H1 (cell line): ENCODE measurements around the gene DCTN3. TPM values are rescaled to one million over a fixed set of nuclear protein-coding genes. Genes with fewer than 3 reads are reported as not detected.

Experiments
- CTCF ChIA-PET: fragments of 300-600 bp; sonication (Branson Sonifier 250); formaldehyde crosslinking; loops from one replicate; lab custom pipeline; 2021; ENCODE audit not compliant: partially characterized antibody; lab: Charles Lee
- POLR2A ChIA-PET: fragments of 300-600 bp; sonication (Branson Sonifier 250); formaldehyde crosslinking; loops from one replicate; lab custom pipeline; 2021; ENCODE audit warnings: inconsistent platforms; ENCODE audit not compliant: partially characterized antibody; lab: Charles Lee
- DNase-seq, 2 experiments: peaks; one replicate each; pipeline versions ENCODE4 v3.0.0 to v3.0.0-alpha.2; 2010 to 2022; ENCODE audit warnings: low spot score in 2 of 2, low read depth in 1 of 2, mixed read lengths in 1 of 2
- FAIRE-seq: peaks from 2 replicates; lab custom pipeline; 2011; peaks lifted over from hg19 to GRCh38; lab: Jason Lieb, UNC
- H2AFZ ChIP-seq: 2 replicates; pipeline ENCODE4 v1.8.1; 2012; ENCODE audit warnings: low read length, inconsistent platforms
- H2AK5ac ChIP-seq: 2 replicates; pipeline ENCODE4 v1.6.1; 2013; ENCODE audit warnings: low read depth, low read length
- H2BK120ac ChIP-seq: replicated peaks from 2 replicates; pipeline ENCODE3; 2013; ENCODE audit warnings: low read depth, low read length, inconsistent platforms
- H2BK12ac ChIP-seq: 2 replicates; pipeline ENCODE4 v1.6.1; 2013; ENCODE audit warnings: low read depth, low read length
- H2BK15ac ChIP-seq: 2 replicates; pipeline ENCODE4 v1.6.1; 2013; ENCODE audit warnings: low read length
- H2BK20ac ChIP-seq: 2 replicates; pipeline ENCODE4 v1.6.1; 2013; ENCODE audit warnings: low read length
- H2BK5ac ChIP-seq: 2 replicates; pipeline ENCODE4 v1.6.1; 2013; ENCODE audit warnings: low read depth, low read length
- H3K14ac ChIP-seq: 2 replicates; pipeline ENCODE4 v1.6.1; 2013; ENCODE audit warnings: inconsistent platforms; ENCODE audit not compliant: insufficient read length
- H3K18ac ChIP-seq: 2 replicates; pipeline ENCODE4 v1.6.1; 2013; ENCODE audit warnings: low read length; ENCODE audit errors: extremely low read depth
- H3K23ac ChIP-seq: 2 replicates; pipeline ENCODE4 v1.6.1; 2013; ENCODE audit warnings: inconsistent platforms; ENCODE audit not compliant: insufficient read length
- H3K23me2 ChIP-seq: 2 replicates; pipeline ENCODE4 v1.6.1; 2013; ENCODE audit warnings: low read depth, low read length
- H3K27ac ChIP-seq: 2 replicates; pipeline ENCODE4 v1.6.1; 2011; ENCODE audit warnings: low read depth, low read length, inconsistent platforms
- H3K27me3 ChIP-seq, 4 experiments: replicated peaks in 1 of 4; 1 replicate in 1 of 4; 2 replicates in 3 of 4; pipeline versions ENCODE4 v1.6.1 to v1.8.1; 2011 to 2013; ENCODE audit warnings: low read length in 3 of 4, mild to moderate bottlenecking in 3 of 4, inconsistent platforms in 2 of 4, mixed read lengths in 2 of 4, moderate library complexity in 1 of 4; ENCODE audit not compliant: control insufficient read depth in 3 of 4, insufficient read depth in 3 of 4; ENCODE audit errors: extremely low read depth in 1 of 4
- H3K36me3 ChIP-seq, 4 experiments: 2 replicates each; pipeline versions ENCODE4 v1.6.1 to v1.8.1; 2011 to 2013; ENCODE audit warnings: mild to moderate bottlenecking in 4 of 4, low read length in 3 of 4, moderate library complexity in 2 of 4, control low read depth in 1 of 4, inconsistent platforms in 1 of 4; ENCODE audit not compliant: insufficient read depth in 4 of 4, control insufficient read depth in 2 of 4
- H3K4ac ChIP-seq: replicated peaks from 2 replicates; pipeline ENCODE3; 2013; ENCODE audit warnings: low read length, low read depth, mixed read lengths, inconsistent platforms; ENCODE audit not compliant: insufficient read length
- H3K4me1 ChIP-seq, 4 experiments: replicated peaks in 1 of 4; 1 replicate in 1 of 4; 2 replicates in 3 of 4; pipeline versions ENCODE4 v1.6.1 to v1.8.1; 2011 to 2013; ENCODE audit warnings: low read length in 3 of 4, inconsistent platforms in 2 of 4, mixed read lengths in 1 of 4; ENCODE audit not compliant: insufficient read depth in 4 of 4, control insufficient read depth in 3 of 4
- H3K4me2 ChIP-seq, 2 experiments: 2 replicates each; pipeline versions ENCODE4 v1.6.1 to v1.8.1; 2011 to 2013; ENCODE audit warnings: low read depth in 2 of 2, low read length in 2 of 2, control low read depth in 1 of 2, inconsistent platforms in 1 of 2, mild to moderate bottlenecking in 1 of 2; ENCODE audit not compliant: insufficient read depth in 1 of 2
- H3K4me3 ChIP-seq, 4 experiments: fragments of 200-600, 300-600 bp in 1 of 4; sonication (generic), shearing (Covaris generic), sonication (Bioruptor Twin) in 1 of 4; 2 replicates each; pipeline versions ENCODE4 v1.5.1 to v1.8.1; 2011 to 2016; ENCODE audit warnings: low read length in 4 of 4, low read depth in 3 of 4, control low read depth in 2 of 4, inconsistent platforms in 2 of 4, mild to moderate bottlenecking in 2 of 4, mixed read lengths in 1 of 4, moderate library complexity in 1 of 4; ENCODE audit not compliant: insufficient read depth in 2 of 4; ENCODE audit errors: extremely low read depth in 1 of 4
- H3K56ac ChIP-seq: replicated peaks from 2 replicates; pipeline ENCODE3; 2013; ENCODE audit warnings: low read depth, mild to moderate bottlenecking, mixed read lengths, low read length, inconsistent platforms; ENCODE audit not compliant: insufficient read length
- H3K79me1 ChIP-seq: 2 replicates; pipeline ENCODE4 v1.6.1; 2013; ENCODE audit warnings: low read depth, low read length, control low read depth
- H3K79me2 ChIP-seq, 2 experiments: 2 replicates each; pipeline versions ENCODE4 v1.6.1 to v1.8.1; 2012 to 2013; ENCODE audit warnings: low read length in 2 of 2, mild to moderate bottlenecking in 2 of 2, inconsistent platforms in 1 of 2; ENCODE audit not compliant: insufficient read depth in 2 of 2, control insufficient read depth in 1 of 2
- H3K9ac ChIP-seq, 4 experiments: replicated peaks in 1 of 4; 1 replicate in 1 of 4; 2 replicates in 3 of 4; pipeline versions ENCODE4 v1.6.1 to v1.8.1; 2011 to 2013; ENCODE audit warnings: low read depth in 3 of 4, low read length in 3 of 4, control low read depth in 2 of 4, mild to moderate bottlenecking in 2 of 4, moderate library complexity in 2 of 4, inconsistent platforms in 1 of 4; ENCODE audit errors: extremely low read depth in 1 of 4
- H3K9me3 ChIP-seq, 2 experiments: 2 replicates each; pipeline versions ENCODE4 v1.6.1 to v1.8.1; 2012 to 2013; ENCODE audit warnings: mild to moderate bottlenecking in 2 of 2, moderate library complexity in 2 of 2, control low read depth in 1 of 2, inconsistent platforms in 1 of 2, low read depth in 1 of 2, low read length in 1 of 2, mixed read lengths in 1 of 2; ENCODE audit not compliant: insufficient read depth in 2 of 2
- H4K20me1 ChIP-seq, 2 experiments: replicated peaks in 1 of 2; 2 replicates each; pipeline versions ENCODE3 to v1.8.1; 2011 to 2013; ENCODE audit warnings: inconsistent platforms in 2 of 2, low read length in 2 of 2, mild to moderate bottlenecking in 1 of 2; ENCODE audit not compliant: insufficient read depth in 2 of 2, control insufficient read depth in 1 of 2
- H4K5ac ChIP-seq: 2 replicates; pipeline ENCODE4 v1.6.1; 2013; ENCODE audit warnings: low read length, low read depth, mixed read lengths, inconsistent platforms; ENCODE audit not compliant: insufficient read length
- H4K8ac ChIP-seq: 2 replicates; pipeline ENCODE4 v1.8.0; 2013; ENCODE audit warnings: mild to moderate bottlenecking, moderate library complexity, low read length, inconsistent platforms; ENCODE audit not compliant: insufficient read depth; ENCODE audit errors: extremely low read depth
- H4K91ac ChIP-seq: replicated peaks from 2 replicates; pipeline ENCODE3; 2013; ENCODE audit warnings: low read length, mixed read lengths, inconsistent platforms; ENCODE audit not compliant: insufficient read length
- BACH1 ChIP-seq: IDR thresholded peaks from 2 replicates; pipeline ENCODE4 v1.6.1; 2012; ENCODE audit warnings: low read length, improper control_type of control experiment
- CBX5 ChIP-seq: fragments of 300-800, 300-1000 bp; sonication (generic); IDR thresholded peaks from 2 replicates; pipeline ENCODE4 v1.7.1; 2016; ENCODE audit warnings: antibody characterized with exemption, low read length, low read depth
- CREB1 ChIP-seq: IDR thresholded peaks from 2 replicates; pipeline ENCODE4 v1.6.1; 2012; ENCODE audit warnings: inconsistent platforms
- JUN ChIP-seq: IDR thresholded peaks from 2 replicates; pipeline ENCODE4 v1.6.1; 2011; ENCODE audit warnings: low read depth, mild to moderate bottlenecking, improper control_type of control experiment, low read length
- MAFK ChIP-seq: IDR thresholded peaks from 2 replicates; pipeline ENCODE4 v1.6.1; 2012; ENCODE audit warnings: low read depth, mild to moderate bottlenecking, improper control_type of control experiment, low read length
- POLR2AphosphoS5 ChIP-seq: IDR thresholded peaks from 2 replicates; pipeline ENCODE4 v1.6.1; 2011; ENCODE audit warnings: low read depth, low read length
- RBBP5 ChIP-seq: IDR thresholded peaks from 2 replicates; pipeline ENCODE4 v1.7.1; 2012; ENCODE audit warnings: low read depth, mild to moderate bottlenecking, inconsistent platforms, low read length, moderate library complexity, borderline replicate concordance
- RNF2 ChIP-seq: fragments of 200-900, 300-1000 bp; sonication (generic); IDR thresholded peaks from 2 replicates; pipeline ENCODE4 v1.7.1; 2016; ENCODE audit warnings: borderline replicate concordance, low read depth, mild to moderate bottlenecking, antibody characterized with exemption, low read length; ENCODE audit not compliant: poor library complexity, severe bottlenecking; ENCODE audit errors: missing control alignments
- SIRT6 ChIP-seq: IDR thresholded peaks from one replicate; pipeline ENCODE4 v1.7.1; 2012; ENCODE audit warnings: low read length, inconsistent platforms
- TAF7 ChIP-seq: optimal IDR thresholded peaks from 2 replicates; pipeline ENCODE3; 2011; ENCODE audit warnings: low read depth, mild to moderate bottlenecking, inconsistent platforms, low read length, moderate library complexity, borderline replicate concordance
- WGBS, 2 experiments: shearing (Covaris generic) in 1 of 2; methylation state at CpG; one replicate each; pipeline versions ENCODE4 v1.1.6 to v1.1.7; 2013 to 2015; ENCODE audit warnings: low lambda C conversion rate in 2 of 2, mixed read lengths in 2 of 2, inconsistent platforms in 1 of 2, low coverage in 1 of 2, missing lambda C conversion rate in 1 of 2; ENCODE audit not compliant: insufficient replicate concordance in 2 of 2, insufficient coverage in 1 of 2, insufficient read length in 1 of 2; ENCODE audit errors: extremely low coverage in 1 of 2, missing lambda C conversion rate in 1 of 2; 5-methylcytosine and 5-hydroxymethylcytosine counted together
- polyA plus RNA-seq, 7 experiments: library from polyadenylated mRNA; depleted of rRNA in 3 of 7; stranded (reverse) in 5 of 7; unstranded in 2 of 7; fragments of >200 nt in 5 of 7; fragments of 200-250 nt in 2 of 7; gene quantifications; 1 replicate in 5 of 7; 2 replicates in 1 of 7; 4 replicates in 1 of 7; pipeline versions ENCODE4 v1.2.1 to v1.2.3, GENCODE V29; 2011 to 2013; ENCODE audit warnings: missing spikeins in 2 of 7, mixed read lengths in 2 of 7
- total RNA-seq: library from RNA; stranded (reverse); fragmentation: NEBNext Ultra II Directional; extraction: Animal tissue kit (Norgen Biotek cat#: 25700); gene quantifications from 2 replicates; pipeline ENCODE4 v1.2.1, GENCODE V29; 2021
- TF ChIP-seq, protein P1 (sequence below): IDR thresholded peaks from 2 replicates; pipeline ENCODE4 v1.6.1; 2012; ENCODE audit warnings: inconsistent platforms

The DCTN3 gene
- total and polyA plus RNA-seq, 2 of the 8 experiments (the other 6 are each of a cell fraction or from before 2014, with no cell fraction given), result 25.6 to 39.2 TPM

DNA sequence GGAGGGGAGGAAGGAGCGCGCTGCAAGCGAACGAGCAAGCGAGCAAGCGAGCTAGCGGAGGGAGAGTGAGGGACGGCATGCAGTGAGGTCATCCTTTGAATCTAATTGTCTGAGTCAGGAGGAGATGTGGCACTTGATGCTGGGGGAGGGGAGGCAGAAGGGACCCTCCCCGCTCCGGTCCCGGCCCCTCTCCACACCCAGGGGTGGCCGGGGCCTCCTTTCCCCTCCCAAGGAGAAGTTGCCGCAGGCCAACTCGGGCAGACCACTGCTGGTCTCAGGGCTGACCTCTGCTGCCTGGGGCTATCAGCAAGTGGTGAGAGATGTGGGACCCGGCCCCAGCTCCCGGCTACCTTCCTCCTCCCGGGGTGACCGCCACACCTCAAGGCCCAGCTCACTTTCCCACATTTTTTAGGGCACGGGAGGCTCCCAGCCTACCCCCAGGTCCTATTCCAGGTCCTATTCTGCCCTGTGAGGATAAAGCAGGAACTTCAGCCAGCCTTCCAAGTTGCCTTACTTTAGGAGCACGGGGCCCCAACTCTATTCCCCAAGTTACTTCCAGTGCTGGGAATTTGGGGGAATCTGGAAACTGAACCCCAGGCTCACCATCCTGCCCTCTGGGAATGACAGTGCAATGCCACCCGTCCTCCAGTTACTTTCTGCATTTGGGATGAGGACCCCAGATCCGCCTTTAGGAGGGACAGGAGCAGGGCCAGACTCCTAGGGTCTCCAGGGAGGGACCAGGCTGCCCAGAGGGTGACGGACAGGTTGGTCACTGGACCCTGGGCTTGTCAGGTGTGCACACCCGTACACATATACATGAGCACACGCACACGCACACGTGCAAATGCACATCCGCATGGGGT is 41.8 kb downstream of the DCTN3 start:
- CTCF ChIA-PET, result interaction anchor here (0.7 to 13.8 kb wide), 14 partner anchors 9 to 97 kb away, joined by 3 to 241 read pairs (median 4); partner anchors contain the start of gene CNTFR
- no peak overlapping the region for H3K9ac ChIP-seq
- TF ChIP-seq, protein P1, sequence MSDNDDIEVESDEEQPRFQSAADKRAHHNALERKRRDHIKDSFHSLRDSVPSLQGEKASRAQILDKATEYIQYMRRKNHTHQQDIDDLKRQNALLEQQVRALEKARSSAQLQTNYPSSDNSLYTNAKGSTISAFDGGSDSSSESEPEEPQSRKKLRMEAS, result no peak
- no peak for TF ChIP-seq RBBP5
- peak; percentile 46 for TF ChIP-seq RNF2
- no peak for TF ChIP-seq MAFK
- no peak for TF ChIP-seq POLR2AphosphoS5
- TF ChIP-seq TAF7, result no peak
- no peak for TF ChIP-seq SIRT6
- TF ChIP-seq JUN, result no peak
- TF ChIP-seq BACH1, result no peak
- no peak for TF ChIP-seq CREB1
- TF ChIP-seq CBX5, result no peak

More for the DNA sequence above, 41.8 kb downstream of the DCTN3 start:
- H2BK20ac ChIP-seq, result 0 out of 2 replicates have a peak overlapping the region, but pooled peaks have one; percentile 48
- H4K8ac ChIP-seq, result no peak overlapping the region
- no peaks in the 10 kb centered on the region for H3K9me3 ChIP-seq
- H3K4me1 ChIP-seq, result peaks cover 12 to 45% (median 30%) of the 10 kb centered on the region in 4 experiments
- peak overlapping the region; percentile 96; the same call in 1 of the 2 replicates for H2BK12ac ChIP-seq
- peak overlapping the region; percentile 84 for H3K4me2 ChIP-seq
- 7% methylated on average over 20 of the region's 28 CpGs; no CpG with 5 or more reads in 1 of the 2 experiments for WGBS, 2 experiments
- POLR2A ChIA-PET, result interaction anchor here (1.0 to 5.6 kb wide), 8 partner anchors 10 to 59 kb away, joined by 3 to 36 read pairs (median 4); partner anchors contain the start of genes ARID3C, CNTFR and SIGMAR1
- no peak overlapping the region for H3K56ac ChIP-seq
- H2BK5ac ChIP-seq, result peak overlapping the region; percentile 60; the same call in 1 of the 2 replicates
- peak overlapping the region; percentile 71; the same call in 1 of the 2 replicates for H3K18ac ChIP-seq
- no peaks in the 10 kb centered on the region for H3K79me1 ChIP-seq
- H3K23me2 ChIP-seq, result peaks cover 19% of the 10 kb centered on the region; the same call in 1 of the 2 replicates
- no peaks in the 10 kb centered on the region for H3K36me3 ChIP-seq
- peak overlapping the region; percentile 88; the same call in 1 of the 2 replicates for H2BK15ac ChIP-seq
- peaks cover 21 to 81% (median 65%) of the 10 kb centered on the region in 4 experiments for H3K27me3 ChIP-seq
- H3K23ac ChIP-seq, result no peak overlapping the region
- H2BK120ac ChIP-seq, result peak overlapping the region; percentile 69
- DNase-seq (peak in 1 of 2 experiments; percentile 74), FAIRE-seq (no peak)
- no peak overlapping the region; the same call in 1 of the 2 replicates for H2AFZ ChIP-seq
- H2AK5ac ChIP-seq, result no peak overlapping the region
- no peak overlapping the region for H4K5ac ChIP-seq
- no peak overlapping the region for H3K14ac ChIP-seq
- H3K27ac ChIP-seq, result no peak overlapping the region
- no peaks in the 10 kb centered on the region for H3K79me2 ChIP-seq
- H3K4ac ChIP-seq, result peak overlapping the region; percentile 33
- H4K91ac ChIP-seq, result no peak overlapping the region
- peaks cover 0 to 5% of the 10 kb centered on the region in 2 experiments for H4K20me1 ChIP-seq
- peak overlapping the region; percentile 24 to 55 (median 44) for H3K4me3 ChIP-seq
